ENCODE measurements around the gene KRTAP10-9.
"Not testable (repeated sequence)": the region's sequence is repeated elsewhere in the genome, so short reads cannot be mapped to it uniquely, and the experiment has no call there.

The KRTAP10-9 gene

DNA sequence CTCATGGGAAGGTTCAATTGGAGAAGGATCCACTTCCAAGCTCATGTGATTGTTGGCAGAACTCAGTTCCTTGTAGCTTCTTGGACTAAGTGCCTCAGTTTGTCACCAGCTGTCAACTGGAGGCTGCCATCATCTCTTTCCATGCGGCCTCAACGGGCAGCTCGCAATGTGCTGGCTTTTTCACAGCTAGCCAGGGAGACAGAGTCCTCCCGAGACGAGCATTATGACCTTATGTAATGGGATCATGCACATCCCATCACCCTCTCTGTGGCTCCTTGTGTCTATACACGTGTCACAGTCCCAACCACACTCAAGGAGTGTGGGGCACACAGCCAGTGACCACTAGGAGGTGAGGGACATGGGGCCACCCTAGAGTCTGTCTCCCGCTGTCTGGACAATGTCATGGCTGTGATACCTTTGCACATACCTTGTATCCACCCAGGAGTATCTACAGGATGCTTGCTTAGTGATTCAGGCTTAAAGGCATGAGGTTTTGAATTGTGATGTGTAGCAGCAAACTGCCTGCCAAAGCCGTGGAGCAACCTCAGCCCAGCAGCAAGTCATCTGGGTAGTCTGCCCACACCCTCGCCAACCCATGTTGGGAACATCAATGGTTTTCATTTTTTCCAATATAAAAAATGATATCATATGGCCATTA, 30.7 kb upstream of the KRTAP10-9 start:
- no peak for DNase-seq

DNA sequence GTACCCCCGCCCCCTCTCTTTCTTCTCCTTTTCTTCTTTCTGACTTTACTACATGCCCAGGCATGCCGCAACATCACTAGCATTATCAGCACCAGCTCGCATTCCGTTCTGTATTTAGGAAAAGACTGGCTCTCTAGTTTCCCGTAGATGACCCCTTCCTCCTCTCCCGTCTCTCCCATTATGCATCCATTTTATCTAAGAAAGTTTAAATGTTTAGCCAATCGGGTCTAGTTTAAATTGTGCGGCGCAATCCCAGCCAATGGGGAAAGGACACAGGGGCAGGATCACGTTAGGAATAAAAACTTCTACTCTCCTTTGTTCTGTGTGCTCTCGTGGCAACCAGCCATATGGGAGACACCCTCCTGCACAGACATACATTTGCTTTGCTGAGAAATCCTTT, 28.8 kb upstream of the KRTAP10-9 start:
- DNase-seq = no peak

DNA sequence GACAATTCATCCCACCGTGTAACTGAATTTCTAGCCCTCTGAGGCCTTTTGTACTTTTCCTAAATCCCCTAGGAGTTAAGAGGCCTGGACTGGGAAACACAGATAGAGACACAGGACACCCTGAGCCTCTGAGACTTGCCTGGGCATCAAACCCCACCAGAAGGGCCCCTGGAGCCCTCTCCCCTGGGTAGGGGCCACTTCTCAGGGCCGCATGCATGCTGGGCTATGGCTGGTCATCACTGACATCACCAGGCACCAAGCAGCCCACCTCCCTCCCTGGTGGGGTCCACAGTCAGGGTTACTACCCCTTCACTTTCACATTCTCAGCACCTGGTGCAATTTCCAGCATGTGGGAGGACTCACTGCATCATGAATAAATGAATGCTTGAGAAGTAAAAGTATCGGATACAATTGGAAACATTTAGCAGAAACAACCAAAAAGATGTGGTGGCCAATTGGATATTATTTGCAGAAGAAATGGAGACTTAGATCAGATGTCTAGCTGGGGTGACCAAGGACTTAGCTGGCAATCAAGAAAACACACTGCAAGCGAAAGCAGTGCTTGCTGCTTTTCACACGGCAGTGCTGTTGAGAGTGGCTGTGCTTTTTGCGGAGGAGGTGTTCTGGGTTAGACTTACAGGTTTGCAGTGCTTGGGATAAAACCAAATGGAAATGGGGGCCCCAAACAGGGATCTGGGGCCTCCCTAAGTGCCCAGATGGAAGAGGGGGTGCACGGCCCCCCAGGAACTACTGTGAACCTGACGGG, 27.4 kb upstream of the KRTAP10-9 start:
- no peak for DNase-seq

DNA sequence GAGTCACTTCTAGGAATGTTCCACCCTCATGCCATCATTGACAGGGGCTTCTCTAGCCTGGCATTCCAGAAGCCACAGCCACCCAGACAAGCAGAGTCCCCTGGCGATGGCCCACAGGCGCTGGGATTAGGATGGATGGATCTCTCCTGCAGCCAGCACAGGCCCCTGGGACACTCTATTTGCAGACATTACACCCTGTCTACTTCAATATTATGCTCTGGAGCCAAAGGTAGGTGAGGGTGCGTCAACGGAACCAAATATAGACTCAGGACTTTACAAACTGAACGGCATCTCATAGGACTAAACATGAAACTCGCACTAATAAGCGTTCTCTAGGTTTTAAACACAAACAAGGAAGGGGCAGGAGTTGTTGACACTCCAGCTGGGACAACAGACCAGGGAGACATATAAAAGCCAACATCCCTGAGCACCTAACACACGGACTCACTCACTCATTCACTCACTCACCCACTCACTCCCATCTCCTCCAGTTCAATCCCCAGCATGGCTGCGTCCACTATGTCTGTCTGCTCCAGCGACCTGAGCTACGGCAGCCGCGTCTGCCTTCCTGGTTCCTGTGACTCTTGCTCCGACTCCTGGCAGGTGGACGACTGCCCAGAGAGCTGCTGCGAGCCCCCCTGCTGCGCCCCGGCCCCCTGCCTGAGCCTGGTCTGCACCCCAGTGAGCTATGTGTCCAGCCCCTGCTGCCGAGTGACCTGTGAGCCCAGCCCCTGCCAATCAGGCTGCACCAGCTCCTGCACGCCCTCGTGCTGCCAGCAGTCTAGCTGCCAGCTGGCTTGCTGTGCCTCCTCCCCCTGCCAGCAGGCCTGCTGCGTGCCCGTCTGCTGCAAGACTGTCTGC, 26.5 kb upstream of the KRTAP10-9 start, which contains the start of gene KRTAP10-7:
TSS of gene KRTAP10-7 (plus strand) at position 480 of the 861 bp plus-strand sequence. CDS start at position 505, 25 bp downstream.
- not testable (repeated sequence) for DNase-seq

DNA sequence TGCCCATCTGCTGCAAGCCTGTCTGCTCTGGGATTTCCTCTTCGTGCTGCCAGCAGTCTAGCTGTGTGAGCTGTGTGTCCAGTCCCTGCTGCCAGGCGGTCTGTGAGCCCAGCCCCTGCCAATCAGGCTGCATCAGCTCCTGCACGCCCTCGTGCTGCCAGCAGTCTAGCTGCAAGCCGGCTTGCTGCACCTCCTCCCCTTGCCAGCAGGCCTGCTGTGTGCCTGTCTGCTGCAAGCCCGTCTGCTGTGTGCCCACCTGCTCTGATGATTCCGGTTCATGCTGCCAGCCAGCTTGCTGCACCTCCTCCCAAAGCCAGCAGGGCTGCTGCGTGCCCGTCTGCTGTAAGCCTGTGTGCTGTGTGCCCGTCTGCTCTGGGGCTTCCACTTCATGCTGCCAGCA, 25.8 kb upstream of the KRTAP10-9 start:
- not testable (repeated sequence) for DNase-seq

DNA sequence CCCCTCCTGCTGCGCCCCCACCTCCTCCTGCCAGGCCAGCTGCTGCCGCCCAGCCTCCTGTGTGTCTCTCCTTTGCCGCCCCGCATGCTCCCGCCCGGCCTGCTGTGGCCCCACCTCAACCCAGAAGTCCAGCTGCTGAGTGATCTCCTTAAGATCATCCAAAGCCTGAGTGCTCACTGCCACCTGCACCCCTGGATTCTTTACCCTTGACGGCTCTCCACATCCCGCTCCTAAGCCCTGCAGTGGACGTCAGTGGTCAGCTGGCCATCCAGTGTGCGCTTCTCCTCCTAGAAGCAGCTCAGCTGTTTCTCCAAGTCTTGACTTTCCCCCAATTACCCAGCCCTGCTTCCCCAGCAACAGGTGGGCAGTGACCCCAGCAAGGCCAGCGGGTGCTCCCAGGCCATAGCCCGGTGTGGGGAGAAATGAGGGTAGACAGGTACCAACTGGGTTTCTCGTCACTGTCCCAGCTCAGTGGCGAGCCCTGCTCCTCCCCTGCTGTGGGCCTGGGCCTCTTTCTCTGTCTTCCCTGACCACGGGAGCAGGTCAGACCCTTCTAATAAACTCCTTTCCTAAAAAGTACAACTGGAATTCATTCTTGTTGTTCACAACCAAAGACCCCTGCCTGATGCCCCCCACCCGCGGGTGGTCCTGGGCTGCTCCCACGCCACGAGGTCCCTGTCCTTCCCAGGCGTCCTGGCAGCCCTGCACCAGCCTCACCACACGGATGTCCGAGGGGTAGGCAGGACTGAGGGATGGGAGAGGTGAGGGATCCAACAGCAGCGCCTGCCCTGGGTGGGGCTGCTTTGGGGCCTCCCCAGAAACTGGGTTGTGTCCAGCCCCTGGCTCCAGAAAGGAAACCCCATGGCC, 25.1 kb upstream of the KRTAP10-9 start:
- no peak for DNase-seq

DNA sequence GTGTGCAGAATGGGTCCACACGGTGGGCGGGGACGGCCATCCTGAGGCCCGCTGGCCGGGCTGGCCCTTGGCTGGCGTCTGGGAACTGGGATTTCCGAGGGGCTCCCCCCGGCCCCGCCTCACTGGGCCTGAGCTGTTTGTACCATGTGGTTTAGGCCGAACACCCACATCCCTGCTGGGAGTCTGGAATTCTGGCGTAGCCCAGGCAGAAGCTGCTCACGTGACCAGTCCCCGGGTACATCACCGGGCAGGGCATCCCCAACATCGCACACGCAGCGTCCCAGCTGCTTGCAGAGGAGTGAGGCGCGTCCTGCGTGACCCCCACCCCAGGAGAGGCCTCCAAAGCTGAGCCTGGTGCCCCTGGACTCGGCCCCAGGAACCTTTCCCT, 24.4 kb upstream of the KRTAP10-9 start:
- no peak for DNase-seq

DNA sequence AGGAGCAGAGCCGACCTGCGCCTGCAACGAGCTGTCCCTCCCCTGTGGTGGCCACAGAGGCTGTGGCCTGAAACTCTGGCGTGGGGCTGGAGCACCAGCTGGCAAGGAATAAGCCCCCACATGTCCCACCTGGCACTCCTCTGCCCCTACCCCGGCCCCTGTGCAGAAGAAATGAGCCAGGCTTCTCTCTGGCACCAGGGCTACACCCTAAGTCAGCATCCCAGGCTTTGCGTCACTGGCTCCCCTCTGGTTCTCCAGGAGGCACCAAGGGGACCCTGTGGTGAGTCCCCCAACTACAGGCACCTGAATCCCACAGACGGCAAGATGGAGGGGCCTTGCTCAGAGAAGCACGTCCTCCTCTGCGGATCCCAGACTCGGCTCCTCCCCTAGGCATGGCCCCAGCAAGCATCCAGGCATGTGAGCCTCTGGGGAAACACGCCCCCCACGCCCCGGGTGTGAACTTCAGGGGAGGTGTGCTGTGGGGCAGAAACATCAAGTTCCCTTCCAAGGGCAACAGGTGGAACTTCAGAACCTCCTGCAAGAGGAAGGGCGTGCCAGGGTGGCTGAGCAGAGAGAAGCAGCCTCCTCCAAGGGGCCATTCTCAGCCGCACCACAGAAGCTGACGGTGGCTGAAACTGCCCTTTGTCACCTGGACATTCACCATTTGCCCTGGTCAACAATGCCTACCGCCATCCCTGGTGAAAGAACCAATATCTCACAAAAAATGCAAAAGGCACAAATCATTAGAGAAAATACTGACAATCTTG, 23.6 kb upstream of the KRTAP10-9 start:
- no peak for DNase-seq

DNA sequence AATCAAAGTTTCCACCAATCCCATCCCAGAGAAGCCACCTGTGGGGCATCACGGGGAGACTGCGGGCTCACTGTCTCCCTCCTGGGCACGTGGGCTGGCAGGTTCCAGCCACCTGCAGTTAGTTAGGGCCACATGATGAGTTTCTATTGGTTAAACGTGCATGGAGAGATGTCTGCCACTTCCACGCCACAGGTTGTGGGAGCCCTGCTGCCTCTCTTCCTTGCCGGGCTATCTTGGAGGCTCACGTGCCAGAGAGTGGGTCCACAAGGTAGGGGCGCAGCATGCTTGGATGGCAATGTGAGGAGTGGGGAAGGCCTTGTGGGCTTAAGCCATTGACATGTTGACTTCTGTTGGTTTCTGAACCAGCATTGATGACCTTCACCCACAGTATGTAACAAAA, 23.0 kb upstream of the KRTAP10-9 start:
- no peak for DNase-seq

DNA sequence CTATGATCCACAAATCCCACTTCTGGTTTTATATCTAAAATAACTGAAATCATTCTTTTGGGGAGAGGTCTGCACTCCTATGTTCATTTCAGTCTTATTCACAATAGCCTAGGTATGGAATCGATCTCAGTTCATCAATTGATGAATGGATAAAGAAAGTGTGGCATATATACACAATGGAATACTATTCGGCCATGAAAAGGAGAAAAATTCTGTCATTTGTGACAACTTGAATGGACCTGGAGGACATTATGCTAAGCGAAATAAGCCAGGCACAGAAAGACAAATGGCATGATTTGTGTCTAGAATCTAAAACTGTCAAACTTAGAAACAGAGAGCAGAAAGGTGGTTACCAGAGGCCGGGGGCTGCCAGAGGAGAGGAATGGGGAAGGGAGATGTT, 20.4 kb upstream of the KRTAP10-9 start:
- no peak for DNase-seq

DNA sequence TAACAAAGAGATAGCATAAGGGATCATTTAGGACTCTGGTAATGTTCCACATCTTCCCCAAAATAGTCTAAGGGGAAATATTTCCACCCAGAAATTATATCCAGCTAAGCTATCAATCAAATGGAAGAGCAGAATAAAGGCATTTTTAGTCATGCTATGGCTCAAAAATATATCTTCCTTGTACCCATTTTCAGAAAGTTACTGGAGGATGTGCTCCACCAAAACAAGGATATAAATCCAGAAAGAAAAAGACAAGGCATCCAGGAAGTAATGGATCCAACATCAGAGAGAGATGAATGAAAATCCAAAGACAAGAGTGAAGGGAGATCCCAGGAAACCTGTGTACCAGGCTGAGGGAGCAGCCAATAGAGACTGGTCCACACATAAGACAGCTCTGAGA, 17.7 kb upstream of the KRTAP10-9 start:
- no peak for DNase-seq

DNA sequence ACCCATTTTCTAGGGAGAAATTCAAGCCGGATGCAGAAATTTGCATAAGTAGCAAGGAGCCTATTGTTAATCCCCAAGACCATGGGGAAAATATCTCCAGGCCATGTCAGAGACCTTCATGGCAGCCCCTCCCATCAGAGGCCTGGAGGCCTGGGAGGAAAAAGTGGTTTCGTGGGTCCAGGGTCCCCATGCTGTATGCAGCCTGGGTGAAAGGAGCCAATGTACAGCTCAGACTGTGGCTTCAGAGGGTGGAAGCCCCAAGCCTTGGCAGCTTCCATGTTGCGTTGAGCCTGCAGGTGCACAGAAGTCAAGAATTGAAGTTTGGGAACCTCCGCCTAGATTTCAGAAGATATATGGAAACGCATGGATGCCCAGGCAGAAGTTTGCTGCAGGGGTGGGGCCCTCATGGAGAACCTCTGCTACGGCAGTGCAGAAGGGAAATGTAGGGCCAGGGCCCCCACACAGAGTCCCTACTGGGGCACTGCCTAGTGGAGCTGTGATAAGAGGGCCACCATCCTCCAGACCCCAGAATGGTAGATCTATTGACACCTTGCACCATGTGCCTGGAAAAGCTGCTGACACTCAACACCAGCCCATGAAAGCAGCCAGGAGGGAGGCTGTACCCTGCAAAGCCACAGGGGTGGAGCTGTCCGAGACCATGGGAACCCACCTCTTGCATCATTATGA, 16.6 kb upstream of the KRTAP10-9 start:
- not testable (repeated sequence) for DNase-seq

DNA sequence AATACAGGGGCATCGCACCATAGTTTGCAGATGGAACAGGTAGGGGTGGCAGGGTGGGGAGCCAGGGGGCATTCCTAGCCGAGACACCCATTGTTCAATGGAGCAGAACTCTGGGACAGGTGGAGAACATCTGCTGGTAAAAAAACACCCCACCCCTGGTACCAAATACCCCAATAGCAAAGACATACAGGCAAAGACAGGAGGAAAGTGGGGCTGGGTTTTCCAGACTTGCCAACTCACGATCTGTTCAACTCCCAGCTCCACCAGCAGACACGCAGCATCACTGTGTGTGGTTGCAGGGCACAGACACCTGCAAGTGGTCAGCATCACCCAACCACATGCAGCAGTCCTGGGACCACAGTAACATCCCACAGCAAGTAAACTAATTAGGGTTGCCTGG, 15.3 kb upstream of the KRTAP10-9 start:
- no peak for DNase-seq

DNA sequence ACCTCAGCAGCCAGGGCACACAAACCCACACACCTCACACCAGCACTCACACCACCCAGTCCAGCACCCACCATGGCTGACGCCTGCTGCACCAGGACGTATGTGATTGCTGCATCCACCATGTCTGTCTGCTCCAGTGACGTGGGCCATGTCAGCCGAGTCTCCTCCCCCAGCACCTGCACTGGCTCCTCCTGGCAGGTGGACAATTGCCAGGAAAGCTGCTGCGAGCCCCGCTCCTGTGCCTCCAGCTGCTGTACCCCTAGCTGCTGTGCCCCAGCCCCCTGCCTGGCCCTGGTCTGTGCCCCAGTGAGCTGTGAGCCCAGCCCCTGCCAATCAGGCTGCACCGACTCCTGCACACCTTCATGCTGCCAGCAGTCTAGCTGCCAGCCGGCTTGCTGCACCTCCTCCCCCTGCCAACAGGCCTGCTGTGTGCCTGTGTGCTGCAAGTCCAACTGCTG, 14.8 kb upstream of the KRTAP10-9 start, which contains the start of gene KRTAP10-8:
TSS of gene KRTAP10-8 (plus strand) at position 51 of the 458 bp plus-strand sequence. CDS start at position 73, 22 bp downstream.
- no peak for DNase-seq

DNA sequence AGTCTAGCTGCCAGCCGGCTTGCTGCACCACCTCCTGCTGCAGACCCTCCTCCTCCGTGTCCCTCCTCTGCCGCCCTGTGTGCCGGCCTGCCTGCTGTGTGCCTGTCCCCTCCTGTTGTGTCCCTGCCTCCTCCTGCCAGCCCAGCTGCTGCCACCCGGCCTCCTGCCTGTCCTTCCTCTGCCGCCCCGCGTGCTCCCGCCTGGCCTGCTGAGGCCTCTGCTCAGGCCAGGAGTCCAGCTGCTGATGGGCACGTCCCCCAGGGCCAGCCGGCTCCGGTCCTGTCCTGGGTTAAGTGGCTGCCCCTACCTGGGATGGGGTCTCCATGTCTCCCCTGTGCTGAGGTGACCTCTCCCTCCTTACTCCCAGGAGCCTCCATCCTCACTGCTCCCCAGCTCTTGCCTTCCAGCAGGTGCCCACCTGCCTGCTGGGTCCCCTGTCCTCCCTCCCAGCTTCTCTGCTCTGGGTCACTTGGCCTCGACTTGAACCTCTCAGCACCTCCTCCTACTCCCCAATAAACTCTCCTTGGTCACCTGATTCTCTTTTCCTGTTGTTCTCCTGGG, 14.1 kb upstream of the KRTAP10-9 start:
- DNase-seq = no peak

DNA sequence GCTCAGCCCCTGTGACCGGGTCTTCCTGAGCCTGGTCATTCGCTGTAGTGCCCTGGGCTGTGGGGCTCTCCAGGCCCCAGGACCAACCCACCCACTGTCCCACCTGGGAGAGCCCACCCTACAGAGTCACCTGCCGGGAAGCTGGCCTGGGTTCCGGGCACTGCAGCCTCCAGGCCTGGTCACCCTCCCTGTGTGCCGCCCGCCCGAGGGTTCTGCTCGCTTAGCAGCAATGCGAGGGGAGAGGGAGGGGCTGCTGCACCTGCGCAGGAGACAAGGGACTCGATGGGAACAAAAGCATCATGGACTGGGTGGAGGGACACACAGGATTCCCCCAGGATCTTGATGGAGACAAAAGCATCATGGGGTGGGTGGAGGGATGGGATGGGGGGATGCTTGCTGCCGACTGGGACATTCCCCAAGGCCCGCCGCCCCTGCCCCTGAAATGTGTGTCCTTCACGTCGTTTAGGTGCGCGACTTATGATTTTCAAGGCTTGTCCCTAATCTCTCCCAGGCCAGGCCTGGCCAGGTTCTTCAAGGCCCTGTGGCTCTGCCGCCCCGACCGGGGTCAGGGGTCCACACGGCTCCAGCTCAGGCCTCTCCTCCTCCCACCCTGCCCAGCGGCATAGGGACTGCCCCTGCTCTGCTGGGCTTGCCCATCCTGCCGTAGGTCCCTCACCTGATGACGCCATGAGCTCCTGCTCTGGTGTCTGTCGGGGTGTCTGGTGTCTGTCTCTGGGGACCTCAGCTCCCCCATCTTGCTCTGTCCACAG, 13.3 kb upstream of the KRTAP10-9 start:
- no peak for DNase-seq

DNA sequence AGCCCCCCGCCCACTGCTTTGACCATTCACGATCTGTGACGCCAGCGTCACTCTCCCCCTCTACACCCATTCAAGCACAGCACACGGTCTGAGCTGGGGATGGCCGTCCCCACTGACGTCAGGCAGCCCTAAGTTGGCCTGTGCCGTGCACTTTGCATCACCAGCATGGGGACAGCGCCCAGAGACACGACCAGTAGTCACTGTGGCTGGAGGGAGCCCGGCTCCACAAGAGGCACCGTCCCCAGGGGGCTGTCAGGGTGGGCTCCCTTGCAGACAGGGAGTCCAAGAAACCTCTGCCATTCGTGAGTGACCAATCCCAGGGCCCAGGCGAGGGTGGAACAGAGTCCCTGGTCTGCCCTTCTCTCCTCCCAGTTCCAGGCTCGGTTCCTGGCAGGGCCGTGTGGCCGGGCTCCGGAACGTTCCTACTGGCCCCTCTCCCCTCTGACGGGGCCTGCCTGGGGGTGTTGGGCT, 12.7 kb upstream of the KRTAP10-9 start:
- DNase-seq = no peak

DNA sequence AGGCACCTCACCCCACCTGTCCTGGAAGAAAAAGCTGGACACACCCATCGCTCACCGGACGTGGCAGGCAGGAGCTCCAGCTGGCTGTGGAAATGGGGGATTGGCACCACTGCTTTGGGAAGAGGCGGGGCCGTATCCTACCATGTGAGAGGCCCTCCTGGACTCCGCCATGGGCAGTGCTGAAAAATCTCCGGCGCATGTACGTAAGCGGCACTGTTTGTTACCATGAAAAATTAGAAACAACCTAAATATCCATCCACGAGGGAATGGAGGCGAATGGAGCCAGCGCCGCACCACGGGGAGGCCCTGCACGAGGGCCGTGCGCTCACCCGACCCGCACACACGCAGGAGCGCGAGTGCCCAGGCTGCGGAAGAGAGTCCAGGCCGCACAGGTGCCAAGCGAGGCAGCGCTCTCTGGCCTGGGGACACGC, 11.9 kb upstream of the KRTAP10-9 start:
- DNase-seq = no peak

DNA sequence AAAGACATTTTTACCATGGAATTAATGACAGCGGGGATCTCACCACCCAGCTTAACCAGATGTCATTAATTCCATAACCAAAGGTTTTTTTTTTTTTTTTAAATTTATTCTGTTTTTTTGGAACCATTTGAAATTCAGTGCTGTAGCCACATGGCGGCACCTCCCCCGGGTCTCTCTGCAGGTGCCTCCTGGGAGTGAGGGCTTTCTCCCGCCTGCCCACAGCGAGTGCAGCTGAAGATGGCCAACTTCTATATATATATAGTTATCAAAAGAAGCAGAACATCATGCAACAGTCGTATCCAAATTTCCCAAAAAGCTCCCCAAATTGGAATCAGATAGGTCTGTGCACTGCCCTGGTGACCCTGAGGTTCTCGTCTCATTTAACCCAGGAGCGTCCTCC, 11.4 kb upstream of the KRTAP10-9 start:
- no peak for DNase-seq
